Measurements from ENCODE around the gene CHEK1. TPM values are rescaled to one million over a fixed set of nuclear protein-coding genes. Genes with fewer than 3 reads are reported as not detected.

The CHEK1 gene
- total and polyA plus RNA-seq, 2 donors (not counting 3 experiments of a cell fraction or from before 2014, with no cell fraction given), result 15.0 to 66.1 TPM

- Histone ChIP-seq H3K4me2 (ENCODE audit: insufficient read depth, low read length) (no peak overlapping the region), H3K27me3 (ENCODE audit: control insufficient read depth in 2 of 2, insufficient read depth in 2 of 2, low read length in 2 of 2) (peaks cover 0 to 3% of the 10 kb centered on the region in 2 experiments), H3K9ac (replicated peaks; ENCODE audit: extremely low read depth, insufficient read depth, low read length) (no peak overlapping the region), H3K79me2 (ENCODE audit: control insufficient read depth, insufficient read depth, low read length) (no peaks in the 10 kb centered on the region), H3K9me3 (replicated peaks; ENCODE audit: control insufficient read depth, insufficient read depth, low read length) (no peaks in the 10 kb centered on the region), H3K9me1 (replicated peaks; ENCODE audit: control insufficient read depth, extremely low read depth, insufficient read depth, low read length) (no peaks in the 10 kb centered on the region), H2AFZ (ENCODE audit: low read depth, low read length) (no peak overlapping the region), H3K4me3 (replicated peaks in 1 of 3; ENCODE audit: insufficient read depth in 1 of 3, low read depth in 1 of 3, low read length in 3 of 3) (no peak overlapping the region), H3K36me3 (ENCODE audit: control insufficient read depth in 2 of 2, extremely low read depth in 1 of 2, insufficient read depth in 2 of 2, low read length in 2 of 2) (no peaks in the 10 kb centered on the region), H3K27ac (ENCODE audit: insufficient read depth, low read depth, low read length) (no peak overlapping the region), H4K20me1 (replicated peaks; ENCODE audit: control insufficient read depth, extremely low read depth, insufficient read depth, low read length) (no peaks in the 10 kb centered on the region), H3K4me1 (ENCODE audit: control insufficient read depth, extremely low read depth, insufficient read depth, low read length) (no peaks in the 10 kb centered on the region)
- FAIRE-seq (no peak), DNase-seq (ENCODE audit: low read depth, low spot score) (no peak)
- intact Hi-C loops (cut with micrococcal nuclease), result no loop called here
- dilution Hi-C loops (cut with MboI; ENCODE audit: extremely low pct_ligation_motif_present, low sequenced_read_pairs), result no loop called here
- ChIA-PET CTCF (no interaction called here), POLR2A (no interaction called here)
- no TSS peak for BruUV-seq (replicated peaks)
- TF ChIP-seq CTCF (IDR thresholded peaks at IDR 0.05; ENCODE audit: extremely low read depth in 1 of 2, insufficient read depth in 1 of 2, low read depth in 1 of 2, low read length in 2 of 2) (no peak), MYC (IDR thresholded peaks at IDR 0.05; ENCODE audit: low read depth, low read length) (no peak), FOS (IDR thresholded peaks at IDR 0.05; ENCODE audit: borderline replicate concordance, insufficient read depth, low read length) (no peak), GATA2 (IDR thresholded peaks at IDR 0.05; ENCODE audit: insufficient read depth, insufficient read length, low read depth, low read length) (no peak), EZH2 (IDR thresholded peaks at IDR 0.05; ENCODE audit: borderline replicate concordance, low read depth, low read length, severe bottlenecking) (no peak), MAX (IDR thresholded peaks at IDR 0.05; ENCODE audit: insufficient read depth, insufficient read length) (no peak), JUN (IDR thresholded peaks at IDR 0.05; ENCODE audit: borderline replicate concordance, insufficient read depth, insufficient read length, low read depth) (no peak), POLR2AphosphoS5 (IDR thresholded peaks at IDR 0.05; ENCODE audit: insufficient read depth, low read depth, low read length) (no peak), POLR2A (IDR thresholded peaks at IDR 0.05; ENCODE audit: low read depth, low read length) (no peak)
Observed at GRCh38 chr11:125692887-125693286, 67.9 kb downstream of the CHEK1 start.
